ENCODE data around the gene PALLD.

DNA sequence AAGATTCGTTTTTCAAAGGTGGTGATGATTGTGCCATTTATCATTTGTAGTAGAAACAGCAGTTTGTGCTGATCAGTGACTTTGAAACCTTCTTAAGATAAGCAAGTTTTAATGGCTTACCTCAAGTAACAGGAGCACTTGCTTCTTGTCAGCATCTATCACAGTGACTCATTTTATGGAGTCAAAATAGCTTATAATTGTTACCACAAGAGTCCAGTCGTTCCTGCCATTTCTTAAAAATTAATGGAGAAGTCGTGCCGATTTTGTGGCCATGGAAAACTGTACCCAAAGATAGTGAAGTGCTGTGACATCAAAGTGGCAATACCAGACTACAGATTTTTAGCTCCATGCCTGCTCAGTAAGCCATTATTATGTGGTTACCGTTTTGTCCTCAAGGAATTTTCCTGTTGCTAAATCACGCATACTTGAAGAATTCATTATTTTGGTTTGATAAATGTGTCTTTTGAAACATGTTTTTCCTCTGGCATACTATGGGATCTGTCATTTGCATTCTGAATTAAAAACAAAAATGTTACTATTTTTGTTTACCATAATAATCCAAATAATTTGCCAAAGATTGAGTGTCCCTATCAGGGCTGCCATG is 383.3 kb downstream of the PALLD start:
- TF ChIP-seq CTCF (IDR thresholded peaks at IDR 0.05), result no peak
- TF ChIP-seq POLR2A (IDR thresholded peaks at IDR 0.05), result no peak

Data from testis (tissue), 2 donors.